IMR-90 (cell line): ENCODE results near the gene NMS. TPM values are rescaled to one million over a fixed set of nuclear protein-coding genes. Genes with fewer than 3 reads are reported as not detected.

Source experiments
- ATAC-seq: fragments of 200-7000 bp; cut with Tn5 transposase; 2 replicates; pipeline ENCODE4 v1.9.1; 2020; ENCODE audit warnings: low read depth, mild to moderate bottlenecking, moderate library complexity
- BruUV-seq: library from RNA; stranded (reverse); fragments of 400-500 nt; replicated peaks from 2 replicates; lab custom pipeline; 2021; lab: Mats Ljungman, UMichigan
- CTCF ChIA-PET: fragments of 300-600 bp; formaldehyde crosslinking; extraction: SDS; loops from one replicate; lab custom pipeline; 2021; ENCODE audit warnings: antibody characterized with exemption; lab: Yijun Ruan, JAX
- POLR2A ChIA-PET: fragments of 300-600 bp; sonication (Branson Sonifier 250); formaldehyde crosslinking; loops from one replicate; lab custom pipeline; 2022; ENCODE audit warnings: antibody characterized with exemption; ENCODE audit not compliant: unreplicated experiment; lab: Charles Lee
- DNase-seq: peaks from one replicate; pipeline ENCODE4 v3.0.0; 2013
- H2AFZ ChIP-seq: replicated peaks from 2 replicates; pipeline ENCODE3; 2013; ENCODE audit warnings: low read length, mild to moderate bottlenecking; ENCODE audit not compliant: poor library complexity
- H2AK5ac ChIP-seq: 2 replicates; pipeline ENCODE4 v1.6.1; 2013; ENCODE audit warnings: low read depth, low read length, inconsistent platforms
- H2AK9ac ChIP-seq: replicated peaks from 2 replicates; pipeline ENCODE3; 2013; ENCODE audit warnings: mild to moderate bottlenecking, low read depth, low read length, moderate library complexity; ENCODE audit not compliant: poor library complexity
- H2BK120ac ChIP-seq: 2 replicates; pipeline ENCODE4 v1.6.1; 2013; ENCODE audit warnings: low read depth, low read length, inconsistent platforms
- H2BK15ac ChIP-seq: 3 replicates; pipeline ENCODE4 v1.6.1; 2013; ENCODE audit warnings: low read depth, low read length, inconsistent platforms
- H2BK20ac ChIP-seq: 2 replicates; pipeline ENCODE4 v1.6.1; 2013; ENCODE audit warnings: low read depth, mild to moderate bottlenecking, inconsistent platforms, low read length, moderate library complexity
- H2BK5ac ChIP-seq: 2 replicates; pipeline ENCODE4 v1.6.1; 2013; ENCODE audit warnings: mild to moderate bottlenecking, low read depth, low read length, inconsistent platforms; ENCODE audit not compliant: poor library complexity, severe bottlenecking
- H3K14ac ChIP-seq: replicated peaks from 2 replicates; pipeline ENCODE4 v1.6.1; 2013; ENCODE audit warnings: low read depth, low read length, inconsistent platforms
- H3K18ac ChIP-seq: 2 replicates; pipeline ENCODE4 v1.6.1; 2013; ENCODE audit warnings: low read depth, low read length, control low read depth
- H3K23ac ChIP-seq: 2 replicates; pipeline ENCODE4 v1.6.1; 2013; ENCODE audit warnings: low read depth, low read length, inconsistent platforms
- H3K27ac ChIP-seq: 2 replicates; pipeline ENCODE4 v1.5.1; 2013; ENCODE audit warnings: mild to moderate bottlenecking, control low read depth, low read length; ENCODE audit not compliant: insufficient read depth
- H3K27me3 ChIP-seq: 2 replicates; pipeline ENCODE4 v1.6.1; 2013; ENCODE audit warnings: low read length; ENCODE audit not compliant: control insufficient read depth, insufficient read depth
- H3K36me3 ChIP-seq: 2 replicates; pipeline ENCODE4 v1.6.1; 2013; ENCODE audit warnings: low read length, mixed read lengths; ENCODE audit not compliant: control insufficient read depth, insufficient read depth
- H3K4ac ChIP-seq: 2 replicates; pipeline ENCODE4 v1.6.1; 2013; ENCODE audit warnings: low read depth, low read length, inconsistent platforms
- H3K4me1 ChIP-seq: 2 replicates; pipeline ENCODE4 v1.6.1; 2013; ENCODE audit warnings: low read length, mixed read lengths; ENCODE audit not compliant: control insufficient read depth, insufficient read depth
- H3K4me2 ChIP-seq: 2 replicates; pipeline ENCODE4 v1.6.1; 2013; ENCODE audit warnings: low read depth, mild to moderate bottlenecking, control low read depth, low read length, moderate library complexity
- H3K4me3 ChIP-seq: 2 replicates; pipeline ENCODE4 v1.5.1; 2013; ENCODE audit warnings: low read depth, mild to moderate bottlenecking, control low read depth, low read length, moderate library complexity; ENCODE audit not compliant: insufficient read depth
- H3K56ac ChIP-seq: 2 replicates; pipeline ENCODE4 v1.6.1; 2013; ENCODE audit warnings: low read length, inconsistent platforms; ENCODE audit not compliant: insufficient read depth; ENCODE audit errors: extremely low read depth
- H3K79me1 ChIP-seq, 2 experiments: 2 replicates each; pipeline ENCODE4 v1.6.1; 2013; ENCODE audit warnings: low read length in 2 of 2, inconsistent platforms in 1 of 2, low read depth in 1 of 2
- H3K9ac ChIP-seq: 2 replicates; pipeline ENCODE4 v1.6.1; 2013; ENCODE audit warnings: low read depth, low read length, control low read depth
- H3K9me1 ChIP-seq: 2 replicates; pipeline ENCODE4 v1.6.1; 2013; ENCODE audit warnings: low read length, inconsistent platforms; ENCODE audit not compliant: insufficient read depth
- H3K9me3 ChIP-seq: 2 replicates; pipeline ENCODE4 v1.6.1; 2013; ENCODE audit warnings: low read length; ENCODE audit not compliant: control insufficient read depth, insufficient read depth
- H4K20me1 ChIP-seq: 2 replicates; pipeline ENCODE4 v1.6.1; 2013; ENCODE audit warnings: low read length, inconsistent platforms; ENCODE audit not compliant: insufficient read depth
- H4K5ac ChIP-seq: 2 replicates; pipeline ENCODE4 v1.6.1; 2013; ENCODE audit warnings: mild to moderate bottlenecking, low read depth, low read length, control low read depth
- H4K8ac ChIP-seq, 2 experiments: 2 replicates each; pipeline ENCODE4 v1.6.1; 2013; ENCODE audit warnings: low read depth in 2 of 2, low read length in 2 of 2, control low read depth in 1 of 2, inconsistent platforms in 1 of 2
- H4K91ac ChIP-seq: 2 replicates; pipeline ENCODE4 v1.6.1; 2013; ENCODE audit warnings: low read depth, low read length, inconsistent platforms; ENCODE audit not compliant: insufficient read depth
- BHLHE40 ChIP-seq: fragments of 150-350 bp; IDR thresholded peaks from 2 replicates; pipeline ENCODE4 v1.6.1; 2016; ENCODE audit warnings: mild to moderate bottlenecking, low read depth, low read length
- CEBPB ChIP-seq: IDR thresholded peaks from 2 replicates; pipeline ENCODE4 v1.6.1; 2012; ENCODE audit warnings: low read depth, low read length, improper control_type of control experiment
- CHD1 ChIP-seq: IDR thresholded peaks from 2 replicates; pipeline ENCODE4 v1.6.1; 2012; ENCODE audit warnings: low read depth, low read length, improper control_type of control experiment
- FOS ChIP-seq: fragments of 150-350 bp; IDR thresholded peaks from 2 replicates; pipeline ENCODE4 v1.6.1; 2016; ENCODE audit warnings: low read depth, low read length
- MAFK ChIP-seq: IDR thresholded peaks from 2 replicates; pipeline ENCODE4 v1.6.1; 2012; ENCODE audit warnings: low read depth, low read length, improper control_type of control experiment
- MAZ ChIP-seq: IDR thresholded peaks from 2 replicates; pipeline ENCODE4 v1.6.1; 2012; ENCODE audit warnings: low read depth, mild to moderate bottlenecking, low read length, improper control_type of control experiment, moderate library complexity, borderline replicate concordance
- MXI1 ChIP-seq: IDR thresholded peaks from 2 replicates; pipeline ENCODE4 v1.6.1; 2012; ENCODE audit warnings: low read depth, mild to moderate bottlenecking, low read length, moderate library complexity, borderline replicate concordance
- NFE2L2 ChIP-seq: fragments of 150-350 bp; IDR thresholded peaks from 2 replicates; pipeline ENCODE4 v1.6.1; 2016; ENCODE audit warnings: low read depth, mild to moderate bottlenecking, low read length
- POLR2A ChIP-seq: IDR thresholded peaks from 2 replicates; pipeline ENCODE4 v1.6.1; 2012; ENCODE audit warnings: mild to moderate bottlenecking, low read depth, low read length
- RAD21 ChIP-seq: IDR thresholded peaks from 2 replicates; pipeline ENCODE4 v1.6.1; 2012; ENCODE audit warnings: low read length, improper control_type of control experiment
- RCOR1 ChIP-seq: IDR thresholded peaks from 2 replicates; pipeline ENCODE4 v1.6.1; 2012; ENCODE audit warnings: mild to moderate bottlenecking, low read length, improper control_type of control experiment; ENCODE audit not compliant: insufficient replicate concordance
- RFX5 ChIP-seq: IDR thresholded peaks from 2 replicates; pipeline ENCODE4 v1.8.0; 2012; ENCODE audit warnings: low read depth, mild to moderate bottlenecking, low read length, moderate library complexity
- SMC3 ChIP-seq: fragments of 150-350 bp; IDR thresholded peaks from 2 replicates; pipeline ENCODE4 v1.6.1; 2016; ENCODE audit warnings: low read depth, mild to moderate bottlenecking, antibody characterized with exemption, low read length, moderate library complexity
- WGBS, 2 experiments: methylation state at CpG; one replicate each; pipeline versions ENCODE4 v1.1.5 to v1.1.7; 2013; ENCODE audit warnings: missing lambda C conversion rate in 2 of 2; ENCODE audit not compliant: insufficient read length in 1 of 2; ENCODE audit errors: extremely low coverage in 2 of 2; 5-methylcytosine and 5-hydroxymethylcytosine counted together
- dilution Hi-C: fragments of 300-500 bp; cut with HindIII; formaldehyde crosslinking; loops from one replicate; pipeline ENCODE4 v1.14.3; 2018; ENCODE audit warnings: low sequenced_read_pairs; ENCODE audit not compliant: unreplicated experiment
- in situ Hi-C: fragments of 300-500 bp; cut with MboI; formaldehyde crosslinking; loops from 3 replicates; pipeline ENCODE4 v1.14.3; 2019; ENCODE audit warnings: low sequenced_read_pairs, inconsistent platforms, mixed read lengths
- intact Hi-C: fragments of 100-400 bp; cut with micrococcal nuclease; formaldehyde crosslinking; loops from 2 replicates; pipeline ENCODE4 v1.10.0; 2022
- polyA plus RNA-seq, 3 experiments: library from polyadenylated mRNA; depleted of rRNA; stranded (reverse); fragments of >200 nt; gene quantifications; 2 replicates each; pipeline ENCODE4 v1.2.3, GENCODE V29; 2012; ENCODE audit warnings: low replicate concordance in 1 of 3
- total RNA-seq: library from RNA; depleted of rRNA; stranded (reverse); fragments of >200 nt; gene quantifications from 2 replicates; pipeline ENCODE4 v1.2.3, GENCODE V29; 2012
- TF ChIP-seq, protein P1 (sequence below): fragments of 150-350 bp; IDR thresholded peaks from 2 replicates; pipeline ENCODE4 v1.6.1; 2016; ENCODE audit warnings: low read depth, mild to moderate bottlenecking, low read length, moderate library complexity, borderline replicate concordance
- TF ChIP-seq, protein P2 (sequence below): conservative IDR thresholded peaks from 2 replicates; pipeline ENCODE4 v1.5.1; 2012; ENCODE audit warnings: mild to moderate bottlenecking, low read depth, low read length, improper control_type of control experiment
- TF ChIP-seq, protein P3 (sequence below): fragments of 150-350 bp; IDR thresholded peaks from 2 replicates; pipeline ENCODE4 v1.6.1; 2017; ENCODE audit warnings: mild to moderate bottlenecking, antibody characterized with exemption, low read length, low read depth

Gene NMS
- total and polyA plus RNA-seq, 2 of the 4 experiments (the other 2 are of a cell fraction) = not detected

DNA sequence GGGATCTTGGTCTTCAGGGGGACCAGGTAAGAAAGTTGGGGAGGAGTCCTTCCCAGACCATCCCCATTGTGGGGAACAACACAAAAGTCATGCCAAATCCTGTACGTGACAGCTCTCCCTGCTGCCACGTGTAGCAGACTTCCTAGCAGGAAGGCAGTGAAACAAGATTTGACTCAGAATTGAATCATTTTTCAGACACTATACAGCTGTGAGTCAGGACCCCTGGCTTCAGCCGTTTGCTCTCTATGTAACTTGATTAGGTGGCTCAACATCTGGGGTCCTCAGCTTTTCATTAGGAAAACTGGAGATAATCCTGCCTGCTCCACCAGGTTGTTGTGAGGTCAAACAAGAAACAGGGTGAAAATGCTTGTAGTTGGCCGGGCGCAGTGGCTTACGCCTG, 59.6 kb downstream of the NMS start:
- Histone ChIP-seq H2BK5ac (no peak overlapping the region), H2AK5ac (no peak overlapping the region), H3K27me3 (no peaks in the 10 kb centered on the region; the same call in 1 of the 2 replicates), H2AFZ (no peak overlapping the region), H3K36me3 (no peaks in the 10 kb centered on the region), H3K4me1 (no peaks in the 10 kb centered on the region), H4K5ac (no peak overlapping the region), H3K4me2 (no peak overlapping the region), H2BK15ac (no peak overlapping the region), H4K91ac (no peak overlapping the region), H3K9me3 (no peaks in the 10 kb centered on the region), H3K9me1 (no peaks in the 10 kb centered on the region), H2BK20ac (no peak overlapping the region), H3K79me1 (no peaks in the 10 kb centered on the region), H4K20me1 (no peaks in the 10 kb centered on the region), H2AK9ac (no peak overlapping the region), H3K14ac (no peak overlapping the region), H3K18ac (no peak overlapping the region), H3K27ac (no peak overlapping the region), H2BK120ac (no peak overlapping the region), H3K23ac (no peak overlapping the region), H4K8ac (no peak overlapping the region), H3K9ac (no peak overlapping the region), H3K56ac (no peak overlapping the region), H3K4me3 (no peak overlapping the region), H3K4ac (no peak overlapping the region)
- DNase-seq = no peak
- ATAC-seq = no peak
- 71% methylated on average over 3 of the region's 6 CpGs; no CpG with 5 or more reads in 1 of the 2 experiments for WGBS, 2 experiments
- POLR2A ChIA-PET = no interaction called here
- in situ Hi-C loops = no loop called here
- intact Hi-C loops = no loop called here
- BruUV-seq = no TSS peak
- CTCF ChIA-PET = no interaction called here
- TF ChIP-seq, protein P1, sequence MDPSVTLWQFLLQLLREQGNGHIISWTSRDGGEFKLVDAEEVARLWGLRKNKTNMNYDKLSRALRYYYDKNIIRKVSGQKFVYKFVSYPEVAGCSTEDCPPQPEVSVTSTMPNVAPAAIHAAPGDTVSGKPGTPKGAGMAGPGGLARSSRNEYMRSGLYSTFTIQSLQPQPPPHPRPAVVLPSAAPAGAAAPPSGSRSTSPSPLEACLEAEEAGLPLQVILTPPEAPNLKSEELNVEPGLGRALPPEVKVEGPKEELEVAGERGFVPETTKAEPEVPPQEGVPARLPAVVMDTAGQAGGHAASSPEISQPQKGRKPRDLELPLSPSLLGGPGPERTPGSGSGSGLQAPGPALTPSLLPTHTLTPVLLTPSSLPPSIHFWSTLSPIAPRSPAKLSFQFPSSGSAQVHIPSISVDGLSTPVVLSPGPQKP = no peak
- no peak for TF ChIP-seq POLR2A
- TF ChIP-seq, protein P2, sequence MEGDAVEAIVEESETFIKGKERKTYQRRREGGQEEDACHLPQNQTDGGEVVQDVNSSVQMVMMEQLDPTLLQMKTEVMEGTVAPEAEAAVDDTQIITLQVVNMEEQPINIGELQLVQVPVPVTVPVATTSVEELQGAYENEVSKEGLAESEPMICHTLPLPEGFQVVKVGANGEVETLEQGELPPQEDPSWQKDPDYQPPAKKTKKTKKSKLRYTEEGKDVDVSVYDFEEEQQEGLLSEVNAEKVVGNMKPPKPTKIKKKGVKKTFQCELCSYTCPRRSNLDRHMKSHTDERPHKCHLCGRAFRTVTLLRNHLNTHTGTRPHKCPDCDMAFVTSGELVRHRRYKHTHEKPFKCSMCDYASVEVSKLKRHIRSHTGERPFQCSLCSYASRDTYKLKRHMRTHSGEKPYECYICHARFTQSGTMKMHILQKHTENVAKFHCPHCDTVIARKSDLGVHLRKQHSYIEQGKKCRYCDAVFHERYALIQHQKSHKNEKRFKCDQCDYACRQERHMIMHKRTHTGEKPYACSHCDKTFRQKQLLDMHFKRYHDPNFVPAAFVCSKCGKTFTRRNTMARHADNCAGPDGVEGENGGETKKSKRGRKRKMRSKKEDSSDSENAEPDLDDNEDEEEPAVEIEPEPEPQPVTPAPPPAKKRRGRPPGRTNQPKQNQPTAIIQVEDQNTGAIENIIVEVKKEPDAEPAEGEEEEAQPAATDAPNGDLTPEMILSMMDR = no peak
- no peak for TF ChIP-seq SMC3
- no peak for TF ChIP-seq MAFK
- TF ChIP-seq FOS = no peak
- TF ChIP-seq BHLHE40 = no peak
- no peak for TF ChIP-seq RAD21
- TF ChIP-seq, protein P3, sequence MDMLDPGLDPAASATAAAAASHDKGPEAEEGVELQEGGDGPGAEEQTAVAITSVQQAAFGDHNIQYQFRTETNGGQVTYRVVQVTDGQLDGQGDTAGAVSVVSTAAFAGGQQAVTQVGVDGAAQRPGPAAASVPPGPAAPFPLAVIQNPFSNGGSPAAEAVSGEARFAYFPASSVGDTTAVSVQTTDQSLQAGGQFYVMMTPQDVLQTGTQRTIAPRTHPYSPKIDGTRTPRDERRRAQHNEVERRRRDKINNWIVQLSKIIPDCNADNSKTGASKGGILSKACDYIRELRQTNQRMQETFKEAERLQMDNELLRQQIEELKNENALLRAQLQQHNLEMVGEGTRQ = no peak
- TF ChIP-seq NFE2L2 = no peak
- no peak for TF ChIP-seq MAZ
- TF ChIP-seq MXI1 = no peak
- no peak for TF ChIP-seq CEBPB
- TF ChIP-seq CHD1 = no peak
- TF ChIP-seq RCOR1 = no peak
- TF ChIP-seq RFX5 = no peak
- dilution Hi-C loops = no loop called here
